ENCODE data around the gene PLB1.

DNA sequence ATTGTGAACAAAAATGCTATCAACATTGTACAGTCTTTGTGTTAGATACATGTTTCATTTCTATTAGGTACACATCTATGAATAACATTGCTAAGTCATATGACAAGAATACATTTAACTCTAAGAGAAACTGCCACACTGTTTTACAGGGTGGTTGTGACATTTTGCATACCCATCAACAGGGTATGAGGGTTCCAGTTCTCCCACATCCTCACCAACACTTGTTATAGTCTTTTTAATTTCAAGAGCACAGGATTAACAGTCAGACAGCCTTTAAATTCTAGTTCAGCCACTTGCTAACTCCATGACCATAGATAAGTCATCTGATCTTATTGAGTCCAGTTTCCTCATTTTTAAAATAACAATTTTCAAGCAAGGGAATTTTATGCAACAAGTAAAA, 163.3 kb downstream of the PLB1 start:
- no peak for TF ChIP-seq TAF1 (IDR thresholded peaks at IDR 0.05; ENCODE audit: low read depth)
- TF ChIP-seq, protein P1, sequence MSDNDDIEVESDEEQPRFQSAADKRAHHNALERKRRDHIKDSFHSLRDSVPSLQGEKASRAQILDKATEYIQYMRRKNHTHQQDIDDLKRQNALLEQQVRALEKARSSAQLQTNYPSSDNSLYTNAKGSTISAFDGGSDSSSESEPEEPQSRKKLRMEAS (IDR thresholded peaks at IDR 0.05), result no peak
- no peak for TF ChIP-seq YY1 (IDR thresholded peaks at IDR 0.05; ENCODE audit: low read depth)
- TF ChIP-seq, protein P2, sequence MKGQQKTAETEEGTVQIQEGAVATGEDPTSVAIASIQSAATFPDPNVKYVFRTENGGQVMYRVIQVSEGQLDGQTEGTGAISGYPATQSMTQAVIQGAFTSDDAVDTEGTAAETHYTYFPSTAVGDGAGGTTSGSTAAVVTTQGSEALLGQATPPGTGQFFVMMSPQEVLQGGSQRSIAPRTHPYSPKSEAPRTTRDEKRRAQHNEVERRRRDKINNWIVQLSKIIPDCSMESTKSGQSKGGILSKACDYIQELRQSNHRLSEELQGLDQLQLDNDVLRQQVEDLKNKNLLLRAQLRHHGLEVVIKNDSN (IDR thresholded peaks at IDR 0.05), result no peak
- TF ChIP-seq, protein P3, sequence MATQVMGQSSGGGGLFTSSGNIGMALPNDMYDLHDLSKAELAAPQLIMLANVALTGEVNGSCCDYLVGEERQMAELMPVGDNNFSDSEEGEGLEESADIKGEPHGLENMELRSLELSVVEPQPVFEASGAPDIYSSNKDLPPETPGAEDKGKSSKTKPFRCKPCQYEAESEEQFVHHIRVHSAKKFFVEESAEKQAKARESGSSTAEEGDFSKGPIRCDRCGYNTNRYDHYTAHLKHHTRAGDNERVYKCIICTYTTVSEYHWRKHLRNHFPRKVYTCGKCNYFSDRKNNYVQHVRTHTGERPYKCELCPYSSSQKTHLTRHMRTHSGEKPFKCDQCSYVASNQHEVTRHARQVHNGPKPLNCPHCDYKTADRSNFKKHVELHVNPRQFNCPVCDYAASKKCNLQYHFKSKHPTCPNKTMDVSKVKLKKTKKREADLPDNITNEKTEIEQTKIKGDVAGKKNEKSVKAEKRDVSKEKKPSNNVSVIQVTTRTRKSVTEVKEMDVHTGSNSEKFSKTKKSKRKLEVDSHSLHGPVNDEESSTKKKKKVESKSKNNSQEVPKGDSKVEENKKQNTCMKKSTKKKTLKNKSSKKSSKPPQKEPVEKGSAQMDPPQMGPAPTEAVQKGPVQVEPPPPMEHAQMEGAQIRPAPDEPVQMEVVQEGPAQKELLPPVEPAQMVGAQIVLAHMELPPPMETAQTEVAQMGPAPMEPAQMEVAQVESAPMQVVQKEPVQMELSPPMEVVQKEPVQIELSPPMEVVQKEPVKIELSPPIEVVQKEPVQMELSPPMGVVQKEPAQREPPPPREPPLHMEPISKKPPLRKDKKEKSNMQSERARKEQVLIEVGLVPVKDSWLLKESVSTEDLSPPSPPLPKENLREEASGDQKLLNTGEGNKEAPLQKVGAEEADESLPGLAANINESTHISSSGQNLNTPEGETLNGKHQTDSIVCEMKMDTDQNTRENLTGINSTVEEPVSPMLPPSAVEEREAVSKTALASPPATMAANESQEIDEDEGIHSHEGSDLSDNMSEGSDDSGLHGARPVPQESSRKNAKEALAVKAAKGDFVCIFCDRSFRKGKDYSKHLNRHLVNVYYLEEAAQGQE (IDR thresholded peaks at IDR 0.05; ENCODE audit: low read depth), result no peak
- no peak for TF ChIP-seq NFIC (IDR thresholded peaks at IDR 0.05)
- TF ChIP-seq CREB1 (IDR thresholded peaks at IDR 0.05; ENCODE audit: low read depth), result no peak
